PC-3 (cell line): Measurements from ENCODE around the gene ABHD2. TPM values are rescaled to one million over a fixed set of nuclear protein-coding genes. Genes with fewer than 3 reads are reported as not detected.

Experiments used
- ATAC-seq: fragments of 200-7000 bp; cut with Tn5 transposase; 2 replicates; pipeline ENCODE4 v1.9.1; 2020; ENCODE audit warnings: mild to moderate bottlenecking, moderate library complexity
- BruUV-seq: library from RNA; stranded (reverse); fragments of 400-500 nt; replicated peaks from 2 replicates; lab custom pipeline; 2021; lab: Mats Ljungman, UMichigan
- CTCF ChIA-PET: fragments of 300-600 bp; sonication (Branson Sonifier 250); formaldehyde crosslinking; loops from one replicate; lab custom pipeline; 2022; ENCODE audit warnings: antibody characterized with exemption; lab: Charles Lee
- POLR2A ChIA-PET: fragments of 300-600 bp; sonication (Branson Sonifier 250); formaldehyde crosslinking; loops from one replicate; lab custom pipeline; 2022; ENCODE audit warnings: antibody characterized with exemption; ENCODE audit not compliant: unreplicated experiment; lab: Charles Lee
- DNase-seq: peaks from one replicate; pipeline ENCODE4 v3.0.0-alpha.2; 2015
- H2AFZ ChIP-seq: fragments of 300-600 bp; sonication (generic); 2 replicates; pipeline ENCODE4 v1.6.0; 2016; ENCODE audit warnings: antibody characterized with exemption, low read length
- H3F3A ChIP-seq: fragments of 300-600 bp; sonication (generic); one replicate; pipeline ENCODE4 v1.6.0; 2017; ENCODE audit warnings: antibody characterized with exemption, low read length, control low read depth, mild to moderate bottlenecking; ENCODE audit not compliant: unreplicated experiment
- H3K27ac ChIP-seq: fragments of 300-600 bp; sonication (generic); 2 replicates; pipeline ENCODE4 v1.5.1; 2016; ENCODE audit warnings: mild to moderate bottlenecking, low read length
- H3K27me3 ChIP-seq: fragments of 300-600 bp; sonication (generic); 2 replicates; pipeline ENCODE4 v1.6.1; 2016; ENCODE audit warnings: low read length, mixed read lengths
- H3K36me3 ChIP-seq: fragments of 300-600 bp; sonication (generic); 2 replicates; pipeline ENCODE4 v1.6.1; 2016; ENCODE audit warnings: low read depth, mixed run types, low read length, mixed read lengths
- H3K4me1 ChIP-seq: fragments of 300-600 bp; sonication (generic); 2 replicates; pipeline ENCODE4 v1.5.1; 2016; ENCODE audit warnings: low read length; ENCODE audit not compliant: insufficient read depth
- H3K4me2 ChIP-seq: fragments of 300-600 bp; sonication (generic); 2 replicates; pipeline ENCODE4 v1.6.0; 2016; ENCODE audit warnings: low read length
- H3K4me3 ChIP-seq: fragments of 300-600 bp; sonication (generic); 2 replicates; pipeline ENCODE4 v1.5.1; 2016; ENCODE audit warnings: mild to moderate bottlenecking, low read length, mixed read lengths
- H3K79me2 ChIP-seq: fragments of 300-600 bp; sonication (generic); 2 replicates; pipeline ENCODE4 v1.6.1; 2017; ENCODE audit warnings: low read length, mixed read lengths
- H3K9ac ChIP-seq: fragments of 300-600 bp; sonication (generic); 2 replicates; pipeline ENCODE4 v1.6.0; 2016; ENCODE audit warnings: mild to moderate bottlenecking, low read length
- H3K9me2 ChIP-seq: fragments of 300-600 bp; sonication (generic); replicated peaks from 2 replicates; pipeline ENCODE4 v1.6.1; 2016; ENCODE audit warnings: mixed run types, low read length, mixed read lengths
- H3K9me3 ChIP-seq: fragments of 300-600 bp; sonication (generic); 2 replicates; pipeline ENCODE4 v1.6.1; 2016; ENCODE audit warnings: low read length, mixed read lengths
- H4K20me1 ChIP-seq: fragments of 300-600 bp; sonication (generic); 2 replicates; pipeline ENCODE4 v1.6.1; 2016; ENCODE audit warnings: low read length, mixed read lengths
- EZH2 ChIP-seq: fragments of 300-600 bp; sonication (generic); IDR thresholded peaks from one replicate; pipeline ENCODE4 v1.6.1; 2017; ENCODE audit warnings: antibody characterized with exemption, mild to moderate bottlenecking, low read length; ENCODE audit not compliant: unreplicated experiment
- EZH2phosphoT487 ChIP-seq: fragments of 300-600 bp; sonication (generic); IDR thresholded peaks from 2 replicates; pipeline ENCODE4 v1.6.1; 2018; ENCODE audit warnings: mild to moderate bottlenecking, antibody characterized with exemption, low read length, borderline replicate concordance
- intact Hi-C: fragments of 100-400 bp; cut with micrococcal nuclease; formaldehyde crosslinking; loops from 2 replicates; pipeline ENCODE4 v1.9.0; 2023
- total RNA-seq: library from RNA; depleted of rRNA; stranded (reverse); fragments of >200 nt; gene quantifications from 2 replicates; pipeline ENCODE4 v1.2.3, GENCODE V29; 2014
- TF ChIP-seq, protein P1 (sequence below): fragments of 300-600 bp; sonication (generic); conservative IDR thresholded peaks from 2 replicates; pipeline ENCODE4 v1.5.1; 2017; ENCODE audit warnings: antibody characterized with exemption, low read depth, mild to moderate bottlenecking, low read length

ABHD2 gene
- total RNA-seq, 1 experiment from 2014 or later: 34.0 TPM

DNA sequence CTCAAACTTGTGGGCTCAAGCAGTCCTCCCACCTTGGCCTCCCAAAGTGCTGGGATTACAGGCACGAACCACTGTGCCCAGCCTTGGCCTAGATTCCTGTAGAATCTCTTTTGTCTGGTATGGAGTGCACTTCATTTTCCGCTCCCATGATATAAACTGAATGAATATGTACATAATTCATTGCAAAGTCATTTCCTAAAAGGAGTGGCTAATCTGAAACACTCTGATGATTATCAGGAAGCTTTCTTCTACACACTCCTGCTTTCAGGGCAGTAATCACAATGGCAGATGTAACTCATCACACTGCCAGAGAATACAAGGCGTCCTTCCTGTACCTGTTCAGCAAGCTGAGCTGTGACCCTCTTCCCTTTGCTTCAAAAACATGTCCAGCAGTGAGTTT lies 104.5 kb downstream of the ABHD2 start:
- H3K4me3 ChIP-seq: no peak overlapping the region
- no peaks in the 10 kb centered on the region for H4K20me1 ChIP-seq
- no TSS peak for BruUV-seq
- H3K27me3 ChIP-seq: no peaks in the 10 kb centered on the region
- peaks cover 5% of the 10 kb centered on the region; the same call in 1 of the 2 replicates for H3K36me3 ChIP-seq
- CTCF ChIA-PET: no interaction called here
- no peak; the same call in 1 of the 2 replicates for ATAC-seq
- no peaks in the 10 kb centered on the region for H3F3A ChIP-seq
- TF ChIP-seq EZH2phosphoT487 (no peak), EZH2 (no peak)
- DNase-seq: no peak
- H3K9ac ChIP-seq: no peak overlapping the region
- peaks cover 13% of the 10 kb centered on the region for H3K4me1 ChIP-seq
- H3K9me2 ChIP-seq: no peaks in the 10 kb centered on the region
- H3K79me2 ChIP-seq: no peaks in the 10 kb centered on the region
- H3K4me2 ChIP-seq: no peak overlapping the region
- intact Hi-C loops: no loop called here
- POLR2A ChIA-PET: no interaction called here
- no peaks in the 10 kb centered on the region for H3K9me3 ChIP-seq
- no peak overlapping the region for H2AFZ ChIP-seq
- no peak overlapping the region for H3K27ac ChIP-seq

- POLR2A ChIA-PET: no interaction called here
- intact Hi-C loops: no loop called here
- no peaks in the 10 kb centered on the region for H3F3A ChIP-seq
Observed at GRCh38 chr15:89194608-89195007, 106.4 kb downstream of the ABHD2 start.

GRCh38 chr15:89195836-89196235 lies 107.6 kb downstream of the ABHD2 start:
- Histone ChIP-seq H4K20me1 (no peaks in the 10 kb centered on the region), H3K9me3 (no peaks in the 10 kb centered on the region), H3K9me2 (no peaks in the 10 kb centered on the region), H3K27me3 (no peaks in the 10 kb centered on the region), H3K36me3 (peaks cover 5% of the 10 kb centered on the region; the same call in 1 of the 2 replicates), H2AFZ (no peak overlapping the region), H3K4me2 (no peak overlapping the region), H3K9ac (no peak overlapping the region), H3K4me1 (peaks cover 14% of the 10 kb centered on the region), H3F3A (no peaks in the 10 kb centered on the region), H3K4me3 (no peak overlapping the region), H3K79me2 (no peaks in the 10 kb centered on the region), H3K27ac (no peak overlapping the region)
- intact Hi-C loops: no loop called here
- DNase-seq (no peak), ATAC-seq (no peak)
- POLR2A ChIA-PET: no interaction called here
- TF ChIP-seq EZH2phosphoT487 (no peak), EZH2 (no peak)
- TF ChIP-seq, protein P1, sequence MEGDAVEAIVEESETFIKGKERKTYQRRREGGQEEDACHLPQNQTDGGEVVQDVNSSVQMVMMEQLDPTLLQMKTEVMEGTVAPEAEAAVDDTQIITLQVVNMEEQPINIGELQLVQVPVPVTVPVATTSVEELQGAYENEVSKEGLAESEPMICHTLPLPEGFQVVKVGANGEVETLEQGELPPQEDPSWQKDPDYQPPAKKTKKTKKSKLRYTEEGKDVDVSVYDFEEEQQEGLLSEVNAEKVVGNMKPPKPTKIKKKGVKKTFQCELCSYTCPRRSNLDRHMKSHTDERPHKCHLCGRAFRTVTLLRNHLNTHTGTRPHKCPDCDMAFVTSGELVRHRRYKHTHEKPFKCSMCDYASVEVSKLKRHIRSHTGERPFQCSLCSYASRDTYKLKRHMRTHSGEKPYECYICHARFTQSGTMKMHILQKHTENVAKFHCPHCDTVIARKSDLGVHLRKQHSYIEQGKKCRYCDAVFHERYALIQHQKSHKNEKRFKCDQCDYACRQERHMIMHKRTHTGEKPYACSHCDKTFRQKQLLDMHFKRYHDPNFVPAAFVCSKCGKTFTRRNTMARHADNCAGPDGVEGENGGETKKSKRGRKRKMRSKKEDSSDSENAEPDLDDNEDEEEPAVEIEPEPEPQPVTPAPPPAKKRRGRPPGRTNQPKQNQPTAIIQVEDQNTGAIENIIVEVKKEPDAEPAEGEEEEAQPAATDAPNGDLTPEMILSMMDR: no peak
- CTCF ChIA-PET: interaction anchor here (0.9 kb wide), 1 partner anchor 104 kb away, joined by 3 read pairs; no protein-coding TSS in a partner anchor
- no TSS peak for BruUV-seq

More at GRCh38 chr15:89194608-89195007, 106.4 kb downstream of the ABHD2 start:
- H3K27me3 ChIP-seq: no peaks in the 10 kb centered on the region
- ATAC-seq (no peak), DNase-seq (no peak)
- no peak overlapping the region for H3K4me2 ChIP-seq
- no peaks in the 10 kb centered on the region for H4K20me1 ChIP-seq
- H3K79me2 ChIP-seq: no peaks in the 10 kb centered on the region
- H3K36me3 ChIP-seq: peaks cover 5% of the 10 kb centered on the region; the same call in 1 of the 2 replicates
- no peak for TF ChIP-seq EZH2phosphoT487
- TF ChIP-seq, protein P1: no peak
- TF ChIP-seq EZH2: no peak
- H3K9ac ChIP-seq: no peak overlapping the region
- H3K9me3 ChIP-seq: no peaks in the 10 kb centered on the region
- H3K4me3 ChIP-seq: no peak overlapping the region
- peaks cover 14% of the 10 kb centered on the region for H3K4me1 ChIP-seq
- no peaks in the 10 kb centered on the region for H3K9me2 ChIP-seq
- BruUV-seq: no TSS peak
- CTCF ChIA-PET: interaction anchor here (0.6 kb wide), 1 partner anchor 105 kb away, joined by 3 read pairs; no protein-coding TSS in a partner anchor
- H2AFZ ChIP-seq: no peak overlapping the region
- H3K27ac ChIP-seq: no peak overlapping the region
